AG10803 (cell line): ENCODE measurements around the gene ERGIC1.

ENCODE experiments used
- DNase-seq: peaks from one replicate; pipeline ENCODE4 v3.0.0; 2010; ENCODE audit warnings: low read depth
- H3K4me3 ChIP-seq: 2 replicates; pipeline ENCODE4 v1.5.1; 2011; ENCODE audit warnings: mild to moderate bottlenecking, low read length, control low read depth
- TF ChIP-seq, protein P1 (sequence below): conservative IDR thresholded peaks from 2 replicates; pipeline ENCODE4 v1.5.1; 2011; ENCODE audit warnings: mild to moderate bottlenecking, low read length, control low read depth, inconsistent platforms

Gene ERGIC1

DNA sequence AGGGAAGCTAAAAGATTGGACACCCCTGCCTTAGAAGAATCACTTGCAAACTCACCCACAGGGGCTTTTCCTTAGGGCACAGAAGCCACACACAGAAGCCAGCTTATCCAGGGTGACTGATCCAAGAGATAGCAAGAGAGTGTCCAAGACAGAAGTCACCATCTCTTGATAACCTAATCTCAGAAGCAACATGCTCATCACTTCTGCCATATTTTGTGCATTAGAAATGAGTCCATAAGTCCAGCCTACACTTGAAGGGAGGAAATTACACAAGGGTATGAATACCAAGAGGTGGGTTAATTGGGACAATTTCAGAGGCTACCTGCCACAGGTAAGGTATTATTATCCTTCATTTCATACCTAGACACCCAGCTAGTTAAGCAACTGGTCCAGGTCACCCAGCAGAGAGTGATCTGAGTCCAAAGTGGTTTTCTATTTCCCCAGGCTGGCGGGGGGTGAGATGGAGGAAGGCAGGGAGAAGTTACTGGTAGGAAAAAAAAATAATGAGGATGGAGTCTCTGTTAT lies 3.7 kb upstream of the ERGIC1 start:
- no peak overlapping the region for H3K4me3 ChIP-seq
- TF ChIP-seq, protein P1, sequence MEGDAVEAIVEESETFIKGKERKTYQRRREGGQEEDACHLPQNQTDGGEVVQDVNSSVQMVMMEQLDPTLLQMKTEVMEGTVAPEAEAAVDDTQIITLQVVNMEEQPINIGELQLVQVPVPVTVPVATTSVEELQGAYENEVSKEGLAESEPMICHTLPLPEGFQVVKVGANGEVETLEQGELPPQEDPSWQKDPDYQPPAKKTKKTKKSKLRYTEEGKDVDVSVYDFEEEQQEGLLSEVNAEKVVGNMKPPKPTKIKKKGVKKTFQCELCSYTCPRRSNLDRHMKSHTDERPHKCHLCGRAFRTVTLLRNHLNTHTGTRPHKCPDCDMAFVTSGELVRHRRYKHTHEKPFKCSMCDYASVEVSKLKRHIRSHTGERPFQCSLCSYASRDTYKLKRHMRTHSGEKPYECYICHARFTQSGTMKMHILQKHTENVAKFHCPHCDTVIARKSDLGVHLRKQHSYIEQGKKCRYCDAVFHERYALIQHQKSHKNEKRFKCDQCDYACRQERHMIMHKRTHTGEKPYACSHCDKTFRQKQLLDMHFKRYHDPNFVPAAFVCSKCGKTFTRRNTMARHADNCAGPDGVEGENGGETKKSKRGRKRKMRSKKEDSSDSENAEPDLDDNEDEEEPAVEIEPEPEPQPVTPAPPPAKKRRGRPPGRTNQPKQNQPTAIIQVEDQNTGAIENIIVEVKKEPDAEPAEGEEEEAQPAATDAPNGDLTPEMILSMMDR, result no peak
- DNase-seq, result no peak

DNA sequence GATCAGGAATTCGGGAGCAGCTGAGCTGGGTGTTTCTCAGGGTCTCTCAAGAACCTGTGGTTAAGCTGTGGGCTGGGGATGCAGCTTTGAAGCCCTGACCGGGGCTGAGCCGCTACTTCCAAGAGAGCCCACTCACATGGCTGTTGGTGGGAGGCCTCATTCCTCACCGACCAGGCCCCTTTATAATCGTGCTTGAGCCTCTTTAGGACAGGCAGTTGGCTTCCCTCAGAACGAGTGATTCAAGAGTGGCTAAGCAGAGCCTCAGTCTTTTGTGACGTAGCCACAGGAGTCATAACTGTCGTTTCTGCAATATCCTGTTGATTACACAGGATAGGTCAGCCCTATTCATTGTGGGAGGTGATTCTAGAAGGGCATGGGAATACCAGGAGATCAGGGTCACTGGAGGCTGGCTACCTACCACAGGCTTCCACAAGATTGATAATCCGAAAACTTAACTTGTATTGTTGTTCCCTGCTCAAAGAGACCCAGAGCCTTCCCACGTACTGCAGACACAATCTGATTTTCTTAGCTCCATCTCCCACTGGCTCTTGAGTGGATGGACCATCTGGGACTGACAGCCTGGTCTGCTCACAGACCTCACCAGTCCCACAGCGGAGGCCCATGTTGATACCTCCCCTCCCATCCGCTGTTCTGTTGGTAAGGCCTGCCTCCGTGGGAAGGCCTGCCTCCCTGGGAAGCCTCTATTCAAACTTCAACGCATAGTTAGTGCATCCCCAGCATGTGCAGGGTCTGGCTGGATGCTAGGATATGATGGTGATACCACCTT lies 3.0 kb upstream of the ERGIC1 start:
- TF ChIP-seq, protein P1, result no peak
- peak; percentile 84 for DNase-seq
- no peak overlapping the region for H3K4me3 ChIP-seq

DNA sequence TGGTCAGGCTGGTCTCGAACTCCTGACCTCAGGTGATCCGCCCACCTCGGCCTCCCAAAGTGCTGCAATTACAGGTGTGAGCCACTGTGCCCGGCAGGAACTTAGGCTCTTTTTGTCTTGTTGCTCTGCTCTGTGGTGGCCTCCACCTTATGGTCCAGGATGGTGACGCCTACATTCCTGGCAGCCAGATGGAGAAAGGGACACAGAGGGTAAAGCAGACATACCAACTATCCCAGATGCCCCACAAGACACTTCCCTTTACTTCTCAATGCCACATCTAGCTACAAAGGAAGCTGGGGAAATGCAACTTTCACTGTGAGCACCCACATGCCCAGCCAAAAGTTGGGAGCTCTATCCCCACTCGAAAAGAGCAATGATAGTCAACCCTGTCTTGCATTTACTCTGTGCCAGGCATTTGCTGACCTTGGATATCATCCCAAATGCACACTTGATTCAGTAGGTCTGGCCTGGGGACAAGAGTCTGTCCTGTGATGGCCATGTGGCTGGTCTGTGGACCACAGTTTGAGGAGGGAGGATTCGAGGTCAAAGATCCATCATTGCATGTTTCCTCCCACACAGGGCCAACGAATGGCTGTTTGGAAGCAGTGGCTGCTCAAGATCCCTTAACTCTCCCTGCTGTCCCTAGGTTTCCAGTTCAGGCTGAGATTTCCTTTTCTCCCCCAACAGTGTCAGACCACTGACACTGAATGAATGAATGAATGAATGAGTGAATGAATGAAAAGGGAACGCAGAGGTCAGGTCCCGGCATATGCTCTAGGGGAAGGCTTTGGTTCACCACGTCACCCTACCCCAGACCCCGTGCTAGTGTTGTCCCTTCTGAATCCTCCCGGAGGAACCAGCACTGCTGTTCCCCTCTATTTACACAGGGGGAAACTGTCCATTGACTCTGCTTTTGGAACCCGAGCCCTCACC lies 1.4 kb upstream of the ERGIC1 start:
- TF ChIP-seq, protein P1, result no peak
- DNase-seq, result no peak
- H3K4me3 ChIP-seq, result no peak overlapping the region

DNA sequence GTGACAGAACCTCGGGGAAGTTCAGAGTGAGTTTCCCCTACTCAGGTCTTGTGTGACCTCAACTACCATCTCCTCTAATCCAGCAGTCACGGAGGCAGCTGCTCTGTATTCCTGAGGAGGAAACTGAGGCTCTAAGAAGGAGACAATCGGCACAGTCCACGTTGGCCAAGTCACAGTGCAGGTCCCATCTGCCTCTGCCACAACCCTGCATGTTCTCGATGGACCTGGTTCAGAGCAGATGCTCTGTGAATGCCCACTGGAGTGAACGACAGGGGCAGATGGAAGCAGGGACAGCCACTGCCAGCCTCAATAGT lies 722 bp upstream of the ERGIC1 start:
- TF ChIP-seq, protein P1, result no peak
- no peak for DNase-seq
- peak overlapping the region; percentile 59 for H3K4me3 ChIP-seq

DNA sequence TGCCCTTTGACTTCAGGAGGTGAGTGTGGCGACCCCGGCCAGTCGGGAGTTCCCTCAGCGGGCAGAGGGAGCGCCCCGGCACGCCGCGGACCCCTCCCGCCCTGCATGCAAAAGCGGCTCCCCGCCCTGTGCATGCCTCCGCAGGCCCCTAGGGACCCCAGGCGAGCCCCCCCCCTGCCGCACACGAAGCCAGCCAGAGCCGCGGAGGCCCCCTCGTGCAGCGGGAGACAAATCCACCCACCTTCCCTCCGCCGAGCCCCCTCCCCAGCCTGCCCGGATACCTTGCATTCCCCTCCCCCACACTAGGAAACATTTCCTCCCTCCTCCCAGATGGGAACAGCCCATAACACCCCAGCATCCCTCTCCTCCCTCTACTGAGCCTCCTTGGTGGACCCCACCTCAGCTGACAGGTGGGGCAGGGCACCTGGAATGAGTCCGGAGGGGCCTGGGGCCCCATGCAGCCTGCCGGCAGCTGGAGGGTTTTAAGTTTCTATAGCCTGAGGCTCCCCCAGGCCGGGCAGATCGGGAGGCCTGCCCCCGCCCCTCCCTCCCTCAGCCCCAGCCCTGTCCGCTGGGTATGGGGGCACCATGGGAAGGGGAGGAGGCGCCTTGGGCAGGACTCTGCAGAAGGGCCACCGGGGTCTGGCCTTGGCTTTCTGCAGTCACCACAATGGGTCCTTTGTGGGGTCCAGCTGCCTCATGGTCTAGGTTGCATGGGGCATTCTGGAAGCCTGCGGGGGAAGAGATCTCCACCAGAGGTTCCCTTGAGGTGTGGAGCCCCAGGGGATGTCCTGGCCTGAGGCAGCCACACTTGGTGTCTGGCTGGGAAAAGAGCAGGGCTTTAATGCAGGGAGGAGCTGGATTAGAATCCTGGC lies 601 bp downstream of the ERGIC1 start:
- no peak for DNase-seq
- TF ChIP-seq, protein P1, result peak; percentile 29
- H3K4me3 ChIP-seq, result peak overlapping the region; percentile 94

DNA sequence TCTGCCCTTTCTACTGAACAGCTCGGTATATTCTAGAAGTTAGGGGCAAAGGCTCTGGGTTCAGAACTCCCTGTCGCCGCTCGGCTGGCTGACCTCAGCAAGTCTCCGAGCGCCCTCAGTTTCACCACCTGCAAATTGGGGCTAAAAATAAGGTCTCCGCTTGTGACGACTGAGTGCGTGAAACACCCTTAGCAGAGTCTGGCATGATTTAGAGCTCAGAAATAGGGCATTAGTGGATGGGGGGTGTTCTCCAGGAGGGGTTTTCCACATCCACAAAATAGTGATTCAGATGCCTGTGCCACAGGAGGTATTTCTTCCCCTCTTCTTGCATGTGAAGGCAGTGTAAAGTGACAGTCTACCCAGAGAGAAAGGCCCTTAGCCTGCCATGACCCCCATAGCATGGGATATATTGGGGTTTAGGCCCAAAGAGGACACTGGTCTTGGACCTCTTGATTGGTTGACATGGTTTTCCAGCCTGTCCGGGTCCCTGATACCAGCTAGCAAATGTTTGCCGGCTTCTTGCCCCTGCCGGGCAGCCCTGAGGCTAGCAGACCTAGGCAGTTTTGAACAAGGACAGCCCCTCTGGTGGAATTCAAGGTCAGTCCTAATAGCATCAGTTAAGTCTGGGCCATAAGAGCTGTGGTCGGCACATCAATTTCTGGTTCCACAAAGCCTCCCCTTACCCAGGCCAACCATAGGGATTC lies 1.4 kb downstream of the ERGIC1 start:
- TF ChIP-seq, protein P1, result no peak
- DNase-seq, result no peak
- peak overlapping the region; percentile 94 for H3K4me3 ChIP-seq
